Measurements from ENCODE around the gene DCTN2.
"Not testable (repeated sequence)": the region's sequence is repeated elsewhere in the genome, so short reads cannot be mapped to it uniquely, and the experiment has no call there.

Gene DCTN2

GRCh38 chr12:57577981-57578758, 31.2 kb upstream of the DCTN2 start:
- DNase-seq (ENCODE audit: low read depth, low spot score) = no peak

- DNase-seq (ENCODE audit: low read depth, low spot score) = no peak
Observed at GRCh38 chr12:57576613-57577160, 29.7 kb upstream of the DCTN2 start.

- DNase-seq (ENCODE audit: low read depth, low spot score) = no peak
Observed at GRCh38 chr12:57575771-57576612, 29.0 kb upstream of the DCTN2 start.

GRCh38 chr12:57574795-57575194, 27.8 kb upstream of the DCTN2 start:
- DNase-seq (ENCODE audit: low read depth, low spot score) = no peak

- DNase-seq (ENCODE audit: low read depth, low spot score) = no peak
Observed at GRCh38 chr12:57571926-57572762, 25.2 kb upstream of the DCTN2 start.

- not testable (repeated sequence) for DNase-seq (ENCODE audit: low read depth, low spot score)
Observed at GRCh38 chr12:57570438-57570837, 23.4 kb upstream of the DCTN2 start.

DNA sequence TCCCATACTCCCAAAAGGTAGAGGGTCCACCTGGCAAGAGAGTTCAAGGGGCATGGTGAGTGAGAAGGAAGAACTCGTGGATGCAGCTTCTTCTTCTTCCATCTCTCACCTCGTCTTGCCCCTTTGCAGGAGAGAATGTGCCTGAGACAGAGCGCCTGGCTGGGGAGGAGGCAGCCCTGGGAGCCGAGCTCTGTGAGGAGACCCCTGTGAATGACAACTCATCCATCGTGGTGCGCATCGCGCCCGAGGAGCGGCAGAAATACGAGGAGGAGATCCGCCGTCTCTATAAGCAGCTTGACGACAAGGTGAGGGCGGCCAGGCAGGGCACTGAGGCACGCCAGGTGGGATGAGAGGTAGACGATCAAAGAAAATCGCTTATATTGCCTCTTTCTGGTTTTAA, 22.9 kb upstream of the DCTN2 start:
- no peak for DNase-seq (ENCODE audit: low read depth, low spot score)

GRCh38 chr12:57568838-57569237, 21.8 kb upstream of the DCTN2 start:
- DNase-seq (ENCODE audit: low read depth, low spot score) = no peak

DNA sequence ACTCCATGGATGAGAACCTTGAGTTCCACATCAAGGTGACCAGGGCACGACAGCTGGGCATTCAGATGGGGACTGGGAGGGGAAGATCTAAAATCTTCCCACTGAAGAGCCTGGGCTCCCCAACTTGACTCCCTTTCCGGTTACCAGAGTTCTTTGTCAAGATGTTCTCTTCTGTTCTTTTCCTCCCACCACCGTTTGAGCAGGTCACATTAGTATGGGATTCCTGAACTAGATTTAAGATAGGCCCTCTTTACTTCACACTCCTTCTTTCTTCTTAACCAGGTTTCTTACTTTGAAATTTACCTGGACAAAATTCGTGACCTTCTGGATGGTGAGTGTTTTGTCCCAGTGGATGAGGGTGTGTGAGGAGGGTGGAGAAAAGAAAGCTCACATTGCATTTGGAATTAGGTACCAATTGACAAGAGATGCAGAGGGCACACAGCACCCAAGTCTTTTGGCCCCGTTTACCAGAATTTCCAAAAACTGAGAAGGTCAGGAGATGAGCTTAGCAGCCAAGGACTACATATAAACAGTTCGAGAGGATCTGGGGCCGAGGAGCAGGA, 17.3 kb upstream of the DCTN2 start:
- no peak for DNase-seq (ENCODE audit: low read depth, low spot score)

DNA sequence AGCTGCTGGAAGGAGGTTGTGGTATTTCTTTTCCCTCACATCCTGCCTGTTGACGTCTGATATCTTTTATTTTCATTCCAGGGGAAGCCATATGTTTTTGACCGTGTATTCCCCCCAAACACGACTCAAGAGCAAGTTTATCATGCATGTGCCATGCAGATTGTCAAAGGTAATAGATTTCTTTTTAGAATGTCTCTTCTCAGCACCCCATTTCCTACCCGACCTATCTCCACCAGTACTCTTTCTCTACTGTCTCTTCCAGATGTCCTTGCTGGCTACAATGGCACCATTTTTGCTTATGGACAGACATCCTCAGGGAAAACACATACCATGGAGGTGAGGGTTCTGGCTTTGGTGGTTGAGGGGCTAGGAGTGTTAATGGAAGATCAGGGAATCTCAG, 16.4 kb upstream of the DCTN2 start:
- no peak for DNase-seq (ENCODE audit: low read depth, low spot score)

DNA sequence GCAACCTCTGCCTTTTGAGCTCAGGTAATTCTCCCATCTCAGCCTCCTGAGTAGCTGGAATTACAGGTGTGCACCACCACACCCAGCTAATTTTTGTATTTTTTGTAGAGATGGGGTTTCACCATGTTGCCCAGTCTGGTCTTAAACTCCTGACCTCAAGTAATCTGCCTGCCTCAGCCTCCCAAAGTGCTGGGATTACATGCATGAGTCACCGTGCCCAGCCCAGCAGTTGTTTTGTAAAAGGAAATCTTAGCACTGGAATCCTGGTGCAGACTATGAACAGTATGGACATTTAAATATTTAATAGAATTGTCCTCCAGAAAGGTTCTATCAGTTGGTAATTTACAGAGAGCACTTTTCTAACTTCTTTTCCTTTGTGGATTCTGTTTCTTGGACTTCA, 14.1 kb upstream of the DCTN2 start:
- DNase-seq (ENCODE audit: low read depth, low spot score) = not testable (repeated sequence)

GRCh38 chr12:57560516-57560915, 13.5 kb upstream of the DCTN2 start:
- DNase-seq (ENCODE audit: low read depth, low spot score) = no peak

GRCh38 chr12:57558864-57559263, 11.9 kb upstream of the DCTN2 start:
- DNase-seq (ENCODE audit: low read depth, low spot score) = no peak

- no peak for DNase-seq (ENCODE audit: low read depth, low spot score)
Observed at GRCh38 chr12:57554897-57555296, 7.9 kb upstream of the DCTN2 start.

- no peak for DNase-seq (ENCODE audit: low read depth, low spot score)
Observed at GRCh38 chr12:57554453-57554852, 7.5 kb upstream of the DCTN2 start.

- DNase-seq (ENCODE audit: low read depth, low spot score) = no peak
Observed at GRCh38 chr12:57553343-57554202, 6.6 kb upstream of the DCTN2 start.

DNA sequence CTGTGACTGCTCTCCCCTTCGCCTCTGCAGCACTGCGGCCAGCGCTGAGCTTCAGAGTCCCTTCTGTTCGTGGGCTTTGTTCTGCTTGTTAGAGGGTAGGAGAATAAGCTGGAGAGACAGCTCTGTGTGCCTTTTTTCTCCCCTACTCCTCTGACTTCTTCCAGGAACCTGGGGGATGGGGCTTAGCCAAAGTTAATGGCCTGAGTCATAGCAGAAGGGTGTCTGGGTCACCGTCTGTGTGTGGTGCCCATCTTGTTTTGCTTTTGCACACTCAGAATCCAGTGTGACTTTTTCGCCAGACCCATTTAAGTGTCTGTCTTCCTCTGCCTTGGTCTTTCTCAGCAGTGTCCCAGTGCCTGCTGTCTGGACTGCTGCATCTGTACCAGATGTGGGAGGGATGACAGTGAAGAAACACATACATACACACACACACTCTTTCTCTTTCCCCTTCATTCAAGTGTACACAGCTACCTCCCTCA, 5.9 kb upstream of the DCTN2 start:
- DNase-seq (ENCODE audit: low read depth, low spot score) = no peak

DNA sequence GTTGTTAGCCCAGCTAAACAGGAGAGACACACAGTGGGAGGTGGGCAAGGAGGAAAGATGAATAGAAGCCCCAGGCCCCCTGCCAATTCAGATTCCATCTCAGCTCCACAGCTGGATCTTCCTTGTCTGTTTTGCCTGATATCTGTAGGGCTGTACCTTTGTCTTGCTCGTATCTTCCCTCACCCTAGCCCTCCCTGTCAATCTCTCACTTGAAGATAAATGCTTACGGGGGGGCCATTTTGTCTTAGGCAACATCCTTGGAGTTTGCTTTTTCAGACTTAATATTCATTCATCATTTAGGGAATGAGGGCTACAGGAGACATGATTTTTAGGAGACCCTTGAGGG, 5.3 kb upstream of the DCTN2 start:
- no peak for DNase-seq (ENCODE audit: low read depth, low spot score)

- no peak for DNase-seq (ENCODE audit: low read depth, low spot score)
Observed at GRCh38 chr12:57551637-57552305, 4.8 kb upstream of the DCTN2 start.

Data from iPS DF 19.7 (cell line).